ENCODE data around the gene ATP5PO.

Gene ATP5PO

GRCh38 chr21:33893917-33894316 is 21.7 kb downstream of the ATP5PO start:
- H3K36me3 ChIP-seq (replicated peaks in 1 of 2; ENCODE audit: control insufficient read depth in 2 of 2, insufficient read depth in 2 of 2, low read length in 2 of 2) = no peaks in the 10 kb centered on the region
- no CpG with 5 or more reads among the region's 4 CpGs for WGBS, 2 donors (ENCODE audit: extremely low coverage in 2 of 2, insufficient read length in 2 of 2, insufficient replicate concordance in 1 of 2)
- no peak overlapping the region for H3K4me2 ChIP-seq (ENCODE audit: insufficient read depth, low read length, poor library complexity, severe bottlenecking)
- no peak overlapping the region for H2BK15ac ChIP-seq (ENCODE audit: low read length)
- no peak overlapping the region for H3K4ac ChIP-seq (ENCODE audit: low read length)
- no peak overlapping the region for H2BK120ac ChIP-seq (ENCODE audit: low read depth, low read length)
- no peak overlapping the region for H2AK5ac ChIP-seq (ENCODE audit: low read depth, low read length)
- H2AFZ ChIP-seq (ENCODE audit: low read length) = peak overlapping the region; percentile 91
- H3K27me3 ChIP-seq (ENCODE audit: control insufficient read depth in 3 of 3, insufficient read depth in 3 of 3, low read depth in 1 of 3, low read length in 3 of 3) = peaks cover 0 to 2% (median 0%) of the 10 kb centered on the region in 3 experiments
- no peak overlapping the region for H3K23ac ChIP-seq (ENCODE audit: low read depth, low read length, poor library complexity)
- no peak overlapping the region for H3K18ac ChIP-seq (ENCODE audit: low read length)
- H3K4me1 ChIP-seq (ENCODE audit: control insufficient read depth in 2 of 2, insufficient read depth in 1 of 2, low read depth in 1 of 2, low read length in 2 of 2) = peaks cover 14 to 17% of the 10 kb centered on the region in 2 donors
- no peak overlapping the region for H3K14ac ChIP-seq (ENCODE audit: low read length)
- H3K4me3 ChIP-seq (ENCODE audit: low read length in 2 of 2) = no peak overlapping the region
- no peak overlapping the region for H3K9ac ChIP-seq (ENCODE audit: low read depth, low read length, poor library complexity)
- peaks cover 0 to 3% of the 10 kb centered on the region in 2 donors for H3K9me3 ChIP-seq (replicated peaks in 1 of 2; ENCODE audit: control insufficient read depth in 2 of 2, insufficient read depth in 1 of 2, low read depth in 1 of 2, low read length in 2 of 2)
- no peak overlapping the region for H4K8ac ChIP-seq (ENCODE audit: low read depth, low read length)
- no peak overlapping the region for H2BK5ac ChIP-seq (ENCODE audit: low read length)
- no peak overlapping the region for H3K27ac ChIP-seq (replicated peaks; ENCODE audit: low read length)
- no peak overlapping the region for H2BK12ac ChIP-seq (ENCODE audit: low read length)
- no peaks in the 10 kb centered on the region for H3K79me1 ChIP-seq (ENCODE audit: low read depth, low read length)
- no peak overlapping the region for H4K91ac ChIP-seq (ENCODE audit: low read depth, low read length, poor library complexity)
- no peak for DNase-seq (ENCODE audit: low spot score)

- Histone ChIP-seq H3K27ac (replicated peaks; ENCODE audit: low read length) (no peak overlapping the region), H3K79me1 (ENCODE audit: low read depth, low read length) (no peaks in the 10 kb centered on the region), H2BK15ac (ENCODE audit: low read length) (no peak overlapping the region), H2BK12ac (ENCODE audit: low read length) (no peak overlapping the region), H3K27me3 (ENCODE audit: control insufficient read depth in 3 of 3, insufficient read depth in 3 of 3, low read depth in 1 of 3, low read length in 3 of 3) (peaks cover 0 to 2% (median 0%) of the 10 kb centered on the region in 3 experiments), H2AFZ (ENCODE audit: low read length) (no peak overlapping the region), H3K4ac (ENCODE audit: low read length) (no peak overlapping the region), H3K36me3 (replicated peaks in 1 of 2; ENCODE audit: control insufficient read depth in 2 of 2, insufficient read depth in 2 of 2, low read length in 2 of 2) (no peaks in the 10 kb centered on the region), H2AK5ac (ENCODE audit: low read depth, low read length) (no peak overlapping the region), H4K8ac (ENCODE audit: low read depth, low read length) (no peak overlapping the region), H3K23ac (ENCODE audit: low read depth, low read length, poor library complexity) (no peak overlapping the region), H3K4me2 (ENCODE audit: insufficient read depth, low read length, poor library complexity, severe bottlenecking) (no peak overlapping the region), H2BK5ac (ENCODE audit: low read length) (no peak overlapping the region), H3K9me3 (replicated peaks in 1 of 2; ENCODE audit: control insufficient read depth in 2 of 2, insufficient read depth in 1 of 2, low read depth in 1 of 2, low read length in 2 of 2) (peaks cover 0 to 3% of the 10 kb centered on the region in 2 donors), H3K9ac (ENCODE audit: low read depth, low read length, poor library complexity) (no peak overlapping the region), H3K4me3 (ENCODE audit: low read length in 2 of 2) (no peak overlapping the region), H2BK120ac (ENCODE audit: low read depth, low read length) (no peak overlapping the region), H4K91ac (ENCODE audit: low read depth, low read length, poor library complexity) (no peak overlapping the region), H3K18ac (ENCODE audit: low read length) (no peak overlapping the region), H3K14ac (ENCODE audit: low read length) (no peak overlapping the region), H3K4me1 (ENCODE audit: control insufficient read depth in 2 of 2, insufficient read depth in 1 of 2, low read depth in 1 of 2, low read length in 2 of 2) (peaks cover 12% of the 10 kb centered on the region in 2 donors)
- WGBS, 2 donors (ENCODE audit: extremely low coverage in 2 of 2, insufficient read length in 2 of 2, insufficient replicate concordance in 1 of 2) = no CpG with 5 or more reads among the region's 8 CpGs
- DNase-seq (ENCODE audit: low spot score) = no peak
Observed at GRCh38 chr21:33892853-33893252, 22.8 kb downstream of the ATP5PO start.

GRCh38 chr21:33890187-33890586 is 25.4 kb downstream of the ATP5PO start:
- Histone ChIP-seq H3K14ac (ENCODE audit: low read length) (no peak overlapping the region), H4K8ac (ENCODE audit: low read depth, low read length) (no peak overlapping the region), H3K4me3 (ENCODE audit: low read length in 2 of 2) (no peak overlapping the region), H3K79me1 (ENCODE audit: low read depth, low read length) (no peaks in the 10 kb centered on the region), H2BK120ac (ENCODE audit: low read depth, low read length) (no peak overlapping the region), H3K4me1 (ENCODE audit: control insufficient read depth in 2 of 2, insufficient read depth in 1 of 2, low read depth in 1 of 2, low read length in 2 of 2) (peaks cover 7 to 8% of the 10 kb centered on the region in 2 donors), H3K23ac (ENCODE audit: low read depth, low read length, poor library complexity) (no peak overlapping the region), H3K9ac (ENCODE audit: low read depth, low read length, poor library complexity) (no peak overlapping the region), H3K4me2 (ENCODE audit: insufficient read depth, low read length, poor library complexity, severe bottlenecking) (no peak overlapping the region), H2BK12ac (ENCODE audit: low read length) (no peak overlapping the region), H2AK5ac (ENCODE audit: low read depth, low read length) (no peak overlapping the region), H3K18ac (ENCODE audit: low read length) (no peak overlapping the region), H3K4ac (ENCODE audit: low read length) (no peak overlapping the region), H3K36me3 (replicated peaks in 1 of 2; ENCODE audit: control insufficient read depth in 2 of 2, insufficient read depth in 2 of 2, low read length in 2 of 2) (no peaks in the 10 kb centered on the region), H4K91ac (ENCODE audit: low read depth, low read length, poor library complexity) (no peak overlapping the region), H3K27ac (replicated peaks; ENCODE audit: low read length) (no peak overlapping the region), H2AFZ (ENCODE audit: low read length) (no peak overlapping the region), H3K27me3 (ENCODE audit: control insufficient read depth in 3 of 3, insufficient read depth in 3 of 3, low read depth in 1 of 3, low read length in 3 of 3) (no peaks in the 10 kb centered on the region), H2BK5ac (ENCODE audit: low read length) (no peak overlapping the region), H2BK15ac (ENCODE audit: low read length) (no peak overlapping the region), H3K9me3 (replicated peaks in 1 of 2; ENCODE audit: control insufficient read depth in 2 of 2, insufficient read depth in 1 of 2, low read depth in 1 of 2, low read length in 2 of 2) (no peaks in the 10 kb centered on the region)
- no peak for DNase-seq (ENCODE audit: low spot score)
- WGBS, 2 donors (ENCODE audit: extremely low coverage in 2 of 2, insufficient read length in 2 of 2, insufficient replicate concordance in 1 of 2) = no CpG with 5 or more reads among the region's 5 CpGs

GRCh38 chr21:33886321-33886720 is 29.3 kb downstream of the ATP5PO start:
- no peak overlapping the region for H3K27ac ChIP-seq (replicated peaks; ENCODE audit: low read length)
- H3K4me3 ChIP-seq (ENCODE audit: low read length in 2 of 2) = no peak overlapping the region
- H2AFZ ChIP-seq (ENCODE audit: low read length) = no peak overlapping the region
- H3K36me3 ChIP-seq (replicated peaks in 1 of 2; ENCODE audit: control insufficient read depth in 2 of 2, insufficient read depth in 2 of 2, low read length in 2 of 2) = no peaks in the 10 kb centered on the region
- peak overlapping the region; percentile 50 for H3K18ac ChIP-seq (ENCODE audit: low read length)
- H4K8ac ChIP-seq (ENCODE audit: low read depth, low read length) = no peak overlapping the region
- peaks cover 0 to 3% of the 10 kb centered on the region in 2 donors for H3K4me1 ChIP-seq (ENCODE audit: control insufficient read depth in 2 of 2, insufficient read depth in 1 of 2, low read depth in 1 of 2, low read length in 2 of 2)
- no peak overlapping the region for H3K14ac ChIP-seq (ENCODE audit: low read length)
- H4K91ac ChIP-seq (ENCODE audit: low read depth, low read length, poor library complexity) = no peak overlapping the region
- H2BK15ac ChIP-seq (ENCODE audit: low read length) = no peak overlapping the region
- no peak for DNase-seq (ENCODE audit: low spot score)
- H3K9me3 ChIP-seq (replicated peaks in 1 of 2; ENCODE audit: control insufficient read depth in 2 of 2, insufficient read depth in 1 of 2, low read depth in 1 of 2, low read length in 2 of 2) = no peaks in the 10 kb centered on the region
- no CpG with 5 or more reads among the region's 11 CpGs for WGBS, 2 donors (ENCODE audit: extremely low coverage in 2 of 2, insufficient read length in 2 of 2, insufficient replicate concordance in 1 of 2)
- no peaks in the 10 kb centered on the region for H3K27me3 ChIP-seq (ENCODE audit: control insufficient read depth in 3 of 3, insufficient read depth in 3 of 3, low read depth in 1 of 3, low read length in 3 of 3)
- no peak overlapping the region for H3K23ac ChIP-seq (ENCODE audit: low read depth, low read length, poor library complexity)
- no peak overlapping the region for H2BK120ac ChIP-seq (ENCODE audit: low read depth, low read length)
- H3K4me2 ChIP-seq (ENCODE audit: insufficient read depth, low read length, poor library complexity, severe bottlenecking) = no peak overlapping the region
- no peak overlapping the region for H2AK5ac ChIP-seq (ENCODE audit: low read depth, low read length)
- H2BK12ac ChIP-seq (ENCODE audit: low read length) = no peak overlapping the region
- no peak overlapping the region for H2BK5ac ChIP-seq (ENCODE audit: low read length)
- H3K79me1 ChIP-seq (ENCODE audit: low read depth, low read length) = no peaks in the 10 kb centered on the region
- no peak overlapping the region for H3K4ac ChIP-seq (ENCODE audit: low read length)
- no peak overlapping the region for H3K9ac ChIP-seq (ENCODE audit: low read depth, low read length, poor library complexity)

All from neuronal stem cell (in vitro differentiated cells).